PC-9 (cell line): ENCODE data around the gene SLC9C1.

Experiments
- CTCF ChIP-seq: fragments of 200-600 bp; sonication (generic); conservative IDR thresholded peaks from 2 replicates; pipeline ENCODE4 v1.6.1; 2017; ENCODE audit warnings: mixed run types, antibody characterized with exemption, mild to moderate bottlenecking, moderate library complexity
- EZH2 ChIP-seq: fragments of 200-600 bp; sonication (generic); IDR thresholded peaks from 2 replicates; pipeline ENCODE4 v1.8.0; 2017; ENCODE audit warnings: antibody characterized with exemption, low read depth

GRCh38 chr3:112175646-112176045 is 118.4 kb downstream of the SLC9C1 start:
- TF ChIP-seq CTCF (no peak), EZH2 (no peak)
